ENCODE measurements around the gene PIP5K1A. TPM values are rescaled to one million over a fixed set of nuclear protein-coding genes. Genes with fewer than 3 reads are reported as not detected.
A peak's percentile ranks its signal among the peaks of the same experiment; 100 is the strongest.

PIP5K1A gene
- total and polyA plus RNA-seq, 8 donors, result 8.4 to 156 (median 58.1) TPM

- DNase-seq, result no peak
- peaks cover 9 to 23% (median 12%) of the 10 kb centered on the region in 4 donors for H3K4me1 ChIP-seq
- 79 to 93% (median 88%) methylated on average over 5 of the region's 5 CpGs for WGBS, 5 donors
- H3K27me3 ChIP-seq, result no peaks in the 10 kb centered on the region
- no peaks in the 10 kb centered on the region for H3K9me3 ChIP-seq
- H3K27ac ChIP-seq, result no peak overlapping the region
- peaks cover 34 to 82% (median 78%) of the 10 kb centered on the region in 4 donors for H3K36me3 ChIP-seq
- no peak for TF ChIP-seq POLR2AphosphoS5 (IDR thresholded peaks at IDR 0.05)
- no peak for TF ChIP-seq POLR2A (IDR thresholded peaks at IDR 0.05)
- TF ChIP-seq EP300 (IDR thresholded peaks at IDR 0.05), result no peak
- no peak for TF ChIP-seq CTCF (IDR thresholded peaks at IDR 0.05)
- H3K4me3 ChIP-seq, result no peak overlapping the region
- intact Hi-C loops (cut with DNase I; ENCODE audit: low total_unique reads), result loop anchor here (10.0 kb wide), 1 partner anchor 74 kb away; no protein-coding TSS in a partner anchor
Observed at GRCh38 chr1:151171190-151171589, 27.2 kb upstream of the PIP5K1A start.

GRCh38 chr1:151175041-151175741 lies 23.2 kb upstream of the PIP5K1A start:
- peaks cover 56 to 90% (median 87%) of the 10 kb centered on the region in 4 donors for H3K36me3 ChIP-seq
- no peak overlapping the region for H3K4me3 ChIP-seq
- WGBS, 5 donors, result 59 to 82% (median 72%) methylated on average over 6 of the region's 6 CpGs
- intact Hi-C loops (cut with DNase I; ENCODE audit: low total_unique reads), result loop anchor here (10.0 kb wide), 1 partner anchor 70 kb away; no protein-coding TSS in a partner anchor
- peaks cover 0 to 10% (median 0%) of the 10 kb centered on the region in 4 donors for H3K4me1 ChIP-seq
- no peaks in the 10 kb centered on the region for H3K9me3 ChIP-seq
- no peaks in the 10 kb centered on the region for H3K27me3 ChIP-seq
- peak overlapping the region in 2 of 5 donors; percentile 32 to 33 for H3K27ac ChIP-seq
- TF ChIP-seq POLR2AphosphoS5 (IDR thresholded peaks at IDR 0.05), result no peak
- TF ChIP-seq EP300 (IDR thresholded peaks at IDR 0.05), result no peak
- no peak for TF ChIP-seq POLR2A (IDR thresholded peaks at IDR 0.05)
- TF ChIP-seq CTCF (IDR thresholded peaks at IDR 0.05), result no peak
- no peak for DNase-seq

DNA sequence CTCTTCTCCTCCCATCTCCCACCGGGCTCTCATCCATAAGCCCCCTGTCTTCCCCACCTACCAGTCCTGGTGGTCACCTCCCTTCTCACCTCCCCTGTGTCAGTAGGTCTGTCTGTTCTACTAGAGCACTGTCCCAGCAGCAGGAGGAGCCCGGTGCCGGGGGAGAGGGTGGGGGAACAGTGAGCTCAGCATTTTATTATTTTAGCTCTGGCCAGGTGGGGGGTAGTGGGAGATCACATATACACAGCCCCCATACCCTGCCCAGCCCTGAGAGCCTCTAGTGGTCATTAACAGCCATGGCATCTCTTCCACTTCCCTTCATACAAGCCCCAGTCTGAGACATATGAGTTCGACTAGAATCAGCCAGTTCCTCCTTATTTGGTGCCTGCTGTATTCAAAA lies 22.5 kb upstream of the PIP5K1A start, which contains the start of gene TMOD4:
TMOD4 (minus strand) TSS at position 119 of the 400 bp plus-strand sequence. CDS start 1,106 bp downstream, outside the sequence.
- intact Hi-C loops (cut with DNase I; ENCODE audit: low total_unique reads), result loop anchor here (10.0 kb wide), 1 partner anchor 69 kb away; no protein-coding TSS in a partner anchor

More for the DNA sequence above, 22.5 kb upstream of the PIP5K1A start, which contains the start of gene TMOD4:
- peak within 1 kb of the TSS in 2 of 5 donors; percentile 32 to 33 for H3K27ac ChIP-seq
- 54 to 67% (median 62%) methylated on average over 4 of the region's 4 CpGs for WGBS, 5 donors
- no peak within 1 kb of the TSS for H3K4me3 ChIP-seq
- DNase-seq, result peak in 1 of 2 donors; percentile 29
- H3K27me3 ChIP-seq, result no peaks in the 10 kb centered on the region
- peaks cover 0 to 10% (median 0%) of the 10 kb centered on the region in 4 donors for H3K4me1 ChIP-seq
- peaks cover 63 to 90% (median 87%) of the 10 kb centered on the region in 4 donors for H3K36me3 ChIP-seq
- H3K9me3 ChIP-seq, result no peaks in the 10 kb centered on the region
- TF ChIP-seq POLR2AphosphoS5 (IDR thresholded peaks at IDR 0.05) (no peak), EP300 (IDR thresholded peaks at IDR 0.05) (no peak), POLR2A (IDR thresholded peaks at IDR 0.05) (no peak), CTCF (IDR thresholded peaks at IDR 0.05) (peak in 3 of 7 experiments; percentile 16 to 31 (median 23))

Measured in stomach (tissue), 9 donors.